ENCODE results near the gene RAP2B.

Gene RAP2B

DNA sequence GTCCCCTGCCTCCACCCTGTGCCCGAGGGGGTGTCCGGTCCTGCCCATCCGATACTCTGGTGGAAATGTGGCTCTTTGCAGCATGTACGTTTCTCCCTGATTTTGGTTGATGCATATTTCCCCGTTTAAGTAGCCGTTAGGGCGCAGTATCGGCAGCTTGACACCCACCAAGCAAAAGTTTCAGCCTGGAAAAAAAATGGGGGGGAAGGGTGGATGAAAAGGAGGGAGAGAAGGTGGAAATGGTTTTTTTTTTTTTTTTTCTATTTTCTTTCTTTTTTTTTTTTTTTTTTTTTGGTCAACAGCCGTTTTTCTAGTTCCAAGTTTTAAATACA, 1.3 kb downstream of the RAP2B start:
- Histone ChIP-seq H3K27me3 (ENCODE audit: control insufficient read depth, insufficient read depth, low read length) (no peaks in the 10 kb centered on the region), H3K4me1 (ENCODE audit: control insufficient read depth, insufficient read depth, low read length) (peaks cover 27% of the 10 kb centered on the region), H3K36me3 (ENCODE audit: control insufficient read depth, insufficient read depth, low read length) (peaks cover 3% of the 10 kb centered on the region), H3K9ac (ENCODE audit: low read length) (peak overlapping the region; percentile 96), H3K9me3 (ENCODE audit: control insufficient read depth, low read length) (no peaks in the 10 kb centered on the region), H3K4me3 (ENCODE audit: low read length) (peak overlapping the region; percentile 83)

DNA sequence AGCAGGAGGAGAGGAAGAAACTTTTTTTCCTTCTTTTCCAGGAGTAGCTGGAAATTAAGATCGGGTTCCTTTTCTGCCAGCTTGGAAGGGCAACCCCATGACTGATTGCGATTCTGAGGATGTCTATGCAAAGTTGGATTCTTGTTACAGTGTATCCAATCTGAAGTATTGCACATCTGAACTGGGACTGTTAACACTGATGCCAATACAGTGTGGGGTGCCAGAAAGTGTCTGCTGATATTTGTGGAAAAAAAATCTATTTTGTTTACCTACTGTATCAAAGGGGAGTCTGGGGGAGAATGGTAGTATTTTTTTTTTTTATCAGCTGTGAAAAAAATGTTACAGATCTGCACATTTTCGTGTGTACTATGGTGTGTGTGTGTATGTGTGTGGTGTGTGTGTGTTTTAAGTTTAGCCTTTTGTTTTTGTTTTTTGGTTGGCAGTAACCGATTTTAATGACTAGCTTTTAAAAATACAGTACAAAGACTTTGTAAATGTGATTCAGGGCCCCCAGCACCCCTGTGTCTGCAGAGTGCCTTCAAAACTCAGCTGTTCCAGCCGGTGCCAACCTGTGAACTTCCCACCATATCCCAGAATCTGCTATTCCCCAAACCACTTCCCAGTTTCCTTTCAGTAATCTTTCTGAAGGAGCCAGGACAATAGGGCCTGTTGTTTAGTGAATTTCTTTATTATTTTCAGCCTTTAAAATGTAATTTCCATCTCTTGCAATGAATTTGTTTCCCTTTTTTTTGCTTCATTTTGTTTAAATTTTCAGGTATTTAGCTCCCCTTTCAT, 1.9 kb downstream of the RAP2B start:
- Histone ChIP-seq H3K27me3 (ENCODE audit: control insufficient read depth, insufficient read depth, low read length) (no peaks in the 10 kb centered on the region), H3K4me3 (ENCODE audit: low read length) (peak overlapping the region; percentile 26), H3K36me3 (ENCODE audit: control insufficient read depth, insufficient read depth, low read length) (peaks cover 3% of the 10 kb centered on the region), H3K9ac (ENCODE audit: low read length) (peak overlapping the region; percentile 96), H3K4me1 (ENCODE audit: control insufficient read depth, insufficient read depth, low read length) (peaks cover 24% of the 10 kb centered on the region), H3K9me3 (ENCODE audit: control insufficient read depth, low read length) (no peaks in the 10 kb centered on the region)

GRCh38 chr3:153165261-153165681, 3.2 kb downstream of the RAP2B start:
- Histone ChIP-seq H3K4me1 (ENCODE audit: control insufficient read depth, insufficient read depth, low read length) (peaks cover 12% of the 10 kb centered on the region), H3K27me3 (ENCODE audit: control insufficient read depth, insufficient read depth, low read length) (no peaks in the 10 kb centered on the region), H3K4me3 (ENCODE audit: low read length) (peak overlapping the region; percentile 15), H3K9ac (ENCODE audit: low read length) (peak overlapping the region; percentile 96), H3K9me3 (ENCODE audit: control insufficient read depth, low read length) (no peaks in the 10 kb centered on the region), H3K36me3 (ENCODE audit: control insufficient read depth, insufficient read depth, low read length) (peaks cover 3% of the 10 kb centered on the region)

DNA sequence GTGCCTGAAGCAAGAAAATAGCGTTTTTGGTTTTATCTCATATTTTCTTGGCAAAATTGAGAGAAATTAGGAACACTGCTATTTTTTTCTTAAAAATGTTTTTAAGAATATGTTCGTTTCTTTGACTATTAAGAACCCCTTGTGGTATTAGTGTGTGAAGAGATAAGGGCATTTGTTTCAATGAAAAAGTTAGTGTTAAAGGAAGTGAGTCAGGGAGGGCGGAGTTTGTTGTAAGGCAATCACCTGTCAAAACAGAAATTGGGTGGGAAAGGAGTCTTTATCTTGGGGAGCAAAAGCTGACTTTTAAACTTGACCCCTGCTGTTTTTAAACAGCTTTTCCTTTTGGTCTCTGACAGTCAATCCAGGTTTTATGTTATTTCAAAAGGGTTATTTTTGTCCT, 4.2 kb downstream of the RAP2B start:
- H3K9ac ChIP-seq (ENCODE audit: low read length) = no peak overlapping the region
- H3K4me3 ChIP-seq (ENCODE audit: low read length) = no peak overlapping the region
- peaks cover 12% of the 10 kb centered on the region for H3K4me1 ChIP-seq (ENCODE audit: control insufficient read depth, insufficient read depth, low read length)
- H3K27me3 ChIP-seq (ENCODE audit: control insufficient read depth, insufficient read depth, low read length) = no peaks in the 10 kb centered on the region
- no peaks in the 10 kb centered on the region for H3K9me3 ChIP-seq (ENCODE audit: control insufficient read depth, low read length)
- peaks cover 3% of the 10 kb centered on the region for H3K36me3 ChIP-seq (ENCODE audit: control insufficient read depth, insufficient read depth, low read length)

DNA sequence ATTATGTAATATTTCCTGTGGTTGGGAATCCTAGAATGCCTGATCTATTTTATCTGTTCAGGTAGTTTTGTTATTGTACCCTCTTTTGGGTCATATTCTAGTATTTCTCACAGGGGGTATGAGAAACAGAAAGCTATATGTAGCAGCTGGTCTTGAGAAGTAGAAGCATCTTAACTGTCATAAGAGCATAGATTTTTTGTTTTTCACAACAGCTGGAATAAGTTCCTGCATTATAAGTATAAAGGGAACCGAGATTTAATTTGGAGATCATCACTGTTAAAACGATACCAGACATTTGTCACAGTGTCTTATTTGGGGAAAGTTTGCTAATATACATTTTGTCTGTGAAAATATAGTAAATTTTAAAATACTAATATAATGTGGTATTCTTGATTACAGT, 4.8 kb downstream of the RAP2B start:
- H3K4me3 ChIP-seq (ENCODE audit: low read length) = no peak overlapping the region
- no peak overlapping the region for H3K9ac ChIP-seq (ENCODE audit: low read length)
- H3K36me3 ChIP-seq (ENCODE audit: control insufficient read depth, insufficient read depth, low read length) = peaks cover 3% of the 10 kb centered on the region
- H3K9me3 ChIP-seq (ENCODE audit: control insufficient read depth, low read length) = no peaks in the 10 kb centered on the region
- peaks cover 12% of the 10 kb centered on the region for H3K4me1 ChIP-seq (ENCODE audit: control insufficient read depth, insufficient read depth, low read length)
- no peaks in the 10 kb centered on the region for H3K27me3 ChIP-seq (ENCODE audit: control insufficient read depth, insufficient read depth, low read length)

DNA sequence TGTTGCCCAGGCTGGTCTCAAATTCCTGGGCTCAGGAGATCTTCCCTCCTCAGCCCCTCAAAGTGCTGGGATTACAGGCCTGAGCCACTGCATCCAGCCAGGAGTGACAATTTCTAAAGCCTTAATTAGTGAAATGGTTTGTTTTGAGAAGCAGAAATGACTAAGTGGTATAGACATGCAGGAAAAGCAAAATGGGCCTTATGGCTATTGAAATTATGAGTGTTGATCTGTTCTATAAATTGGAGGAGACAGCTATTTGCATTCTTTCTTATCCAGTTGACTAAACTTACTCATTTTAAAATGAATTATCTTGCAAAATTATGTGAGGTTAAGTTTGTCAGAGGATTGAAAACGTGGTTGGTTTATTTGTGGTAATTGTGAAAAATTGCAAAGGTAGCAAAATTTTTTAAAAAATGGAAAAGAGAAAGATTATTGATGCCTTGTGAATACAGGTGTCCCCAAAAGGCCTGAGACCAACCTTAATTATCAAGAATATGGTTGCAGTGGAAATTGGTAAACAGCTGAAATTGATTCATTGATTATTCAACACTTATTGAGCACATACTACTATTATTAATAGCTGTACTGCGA, 7.9 kb downstream of the RAP2B start:
- Histone ChIP-seq H3K9me3 (ENCODE audit: control insufficient read depth, low read length) (no peaks in the 10 kb centered on the region), H3K27me3 (ENCODE audit: control insufficient read depth, insufficient read depth, low read length) (no peaks in the 10 kb centered on the region)

DNA sequence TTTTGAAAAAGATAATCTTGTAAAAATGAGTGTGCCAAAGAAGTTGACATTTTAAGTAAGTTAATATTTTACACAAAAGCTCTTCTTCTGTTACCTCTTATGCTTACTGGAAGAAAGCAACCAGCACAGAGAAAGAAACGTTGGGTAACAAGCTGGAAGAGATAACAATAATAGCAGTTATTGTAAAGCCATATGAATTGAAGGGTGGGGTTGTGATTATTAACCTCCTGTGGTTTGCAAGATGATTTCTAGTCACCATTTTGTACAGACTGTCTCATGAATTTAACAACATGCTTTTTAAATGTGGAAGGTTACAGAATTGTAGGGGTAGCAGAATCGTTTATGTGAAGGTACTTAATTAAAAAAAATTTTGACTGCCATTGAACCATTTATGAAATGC, 9.2 kb downstream of the RAP2B start:
- no peak overlapping the region for H3K4me3 ChIP-seq (ENCODE audit: low read length)
- peaks cover 4% of the 10 kb centered on the region for H3K4me1 ChIP-seq (ENCODE audit: control insufficient read depth, insufficient read depth, low read length)
- peaks cover 3% of the 10 kb centered on the region for H3K36me3 ChIP-seq (ENCODE audit: control insufficient read depth, insufficient read depth, low read length)
- H3K9me3 ChIP-seq (ENCODE audit: control insufficient read depth, low read length) = no peaks in the 10 kb centered on the region
- no peak overlapping the region for H3K9ac ChIP-seq (ENCODE audit: low read length)
- H3K27me3 ChIP-seq (ENCODE audit: control insufficient read depth, insufficient read depth, low read length) = no peaks in the 10 kb centered on the region

More for the DNA sequence above, 7.9 kb downstream of the RAP2B start:
- no peak overlapping the region for H3K9ac ChIP-seq (ENCODE audit: low read length)
- peaks cover 3% of the 10 kb centered on the region for H3K36me3 ChIP-seq (ENCODE audit: control insufficient read depth, insufficient read depth, low read length)
- no peak overlapping the region for H3K4me3 ChIP-seq (ENCODE audit: low read length)
- peaks cover 12% of the 10 kb centered on the region for H3K4me1 ChIP-seq (ENCODE audit: control insufficient read depth, insufficient read depth, low read length)

DNA sequence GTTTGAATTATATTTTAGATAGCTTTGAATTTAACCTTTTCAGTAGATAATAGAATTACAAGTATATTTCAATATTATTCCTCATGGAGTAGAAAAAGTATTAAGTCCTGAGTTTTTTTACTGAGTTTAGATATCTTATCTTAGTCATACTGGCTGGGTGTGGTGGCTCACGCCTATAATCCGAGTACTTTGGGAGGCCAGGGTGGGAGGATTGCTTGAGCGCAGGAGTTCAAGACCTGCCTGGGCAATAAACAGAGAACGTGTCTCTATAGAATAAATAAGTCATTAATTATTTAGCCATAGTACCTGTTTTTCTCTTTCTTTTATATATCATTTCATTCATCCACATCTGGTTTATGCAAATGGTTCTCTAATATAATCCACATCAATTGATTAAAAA, 9.9 kb downstream of the RAP2B start:
- Histone ChIP-seq H3K36me3 (ENCODE audit: control insufficient read depth, insufficient read depth, low read length) (no peaks in the 10 kb centered on the region), H3K27me3 (ENCODE audit: control insufficient read depth, insufficient read depth, low read length) (no peaks in the 10 kb centered on the region), H3K4me3 (ENCODE audit: low read length) (no peak overlapping the region), H3K9me3 (ENCODE audit: control insufficient read depth, low read length) (no peaks in the 10 kb centered on the region), H3K4me1 (ENCODE audit: control insufficient read depth, insufficient read depth, low read length) (no peaks in the 10 kb centered on the region), H3K9ac (ENCODE audit: low read length) (no peak overlapping the region)

GRCh38 chr3:153172796-153173757, 11.1 kb downstream of the RAP2B start:
- Histone ChIP-seq H3K4me3 (ENCODE audit: low read length) (no peak overlapping the region), H3K27me3 (ENCODE audit: control insufficient read depth, insufficient read depth, low read length) (no peaks in the 10 kb centered on the region), H3K9ac (ENCODE audit: low read length) (no peak overlapping the region), H3K9me3 (ENCODE audit: control insufficient read depth, low read length) (no peaks in the 10 kb centered on the region), H3K4me1 (ENCODE audit: control insufficient read depth, insufficient read depth, low read length) (no peaks in the 10 kb centered on the region), H3K36me3 (ENCODE audit: control insufficient read depth, insufficient read depth, low read length) (no peaks in the 10 kb centered on the region)

- Histone ChIP-seq H3K9me3 (ENCODE audit: control insufficient read depth, low read length) (no peaks in the 10 kb centered on the region), H3K9ac (ENCODE audit: low read length) (no peak overlapping the region), H3K27me3 (ENCODE audit: control insufficient read depth, insufficient read depth, low read length) (no peaks in the 10 kb centered on the region), H3K4me1 (ENCODE audit: control insufficient read depth, insufficient read depth, low read length) (no peaks in the 10 kb centered on the region), H3K4me3 (ENCODE audit: low read length) (no peak overlapping the region), H3K36me3 (ENCODE audit: control insufficient read depth, insufficient read depth, low read length) (no peaks in the 10 kb centered on the region)
Observed at GRCh38 chr3:153173758-153174516, 11.9 kb downstream of the RAP2B start.

GRCh38 chr3:153176197-153176596, 14.2 kb downstream of the RAP2B start:
- H3K9ac ChIP-seq (ENCODE audit: low read length) = no peak overlapping the region
- H3K4me1 ChIP-seq (ENCODE audit: control insufficient read depth, insufficient read depth, low read length) = no peaks in the 10 kb centered on the region
- H3K9me3 ChIP-seq (ENCODE audit: control insufficient read depth, low read length) = no peaks in the 10 kb centered on the region
- no peak overlapping the region for H3K4me3 ChIP-seq (ENCODE audit: low read length)
- no peaks in the 10 kb centered on the region for H3K27me3 ChIP-seq (ENCODE audit: control insufficient read depth, insufficient read depth, low read length)
- H3K36me3 ChIP-seq (ENCODE audit: control insufficient read depth, insufficient read depth, low read length) = no peaks in the 10 kb centered on the region

Measured in mucosa of stomach (tissue), 1 donor.